ENCODE data around the gene PCNX2. TPM values are rescaled to one million over a fixed set of nuclear protein-coding genes. Genes with fewer than 3 reads are reported as not detected.

Gene PCNX2
- total RNA-seq, 1 experiment from 2014 or later: 50.8 TPM

DNA sequence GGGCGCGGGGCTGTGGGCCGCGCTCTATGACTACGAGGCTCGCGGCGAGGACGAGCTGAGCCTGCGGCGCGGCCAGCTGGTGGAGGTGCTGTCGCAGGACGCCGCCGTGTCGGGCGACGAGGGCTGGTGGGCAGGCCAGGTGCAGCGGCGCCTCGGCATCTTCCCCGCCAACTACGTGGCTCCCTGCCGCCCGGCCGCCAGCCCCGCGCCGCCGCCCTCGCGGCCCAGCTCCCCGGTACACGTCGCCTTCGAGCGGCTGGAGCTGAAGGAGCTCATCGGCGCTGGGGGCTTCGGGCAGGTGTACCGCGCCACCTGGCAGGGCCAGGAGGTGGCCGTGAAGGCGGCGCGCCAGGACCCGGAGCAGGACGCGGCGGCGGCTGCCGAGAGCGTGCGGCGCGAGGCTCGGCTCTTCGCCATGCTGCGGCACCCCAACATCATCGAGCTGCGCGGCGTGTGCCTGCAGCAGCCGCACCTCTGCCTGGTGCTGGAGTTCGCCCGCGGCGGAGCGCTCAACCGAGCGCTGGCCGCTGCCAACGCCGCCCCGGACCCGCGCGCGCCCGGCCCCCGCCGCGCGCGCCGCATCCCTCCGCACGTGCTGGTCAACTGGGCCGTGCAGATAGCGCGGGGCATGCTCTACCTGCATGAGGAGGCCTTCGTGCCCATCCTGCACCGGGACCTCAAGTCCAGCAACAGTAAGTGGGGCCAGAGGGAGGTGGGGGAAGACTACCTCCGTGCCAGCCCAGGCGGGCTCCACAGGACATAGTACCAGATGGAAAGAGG, 32.8 kb upstream of the PCNX2 start (continued):
- no peak for TF ChIP-seq EMX1 (CRISPR knock-in tag; IDR thresholded peaks at IDR 0.05)
- peak; percentile 24; the same call in 1 of the 2 replicates for TF ChIP-seq ZNF263 (CRISPR knock-in tag; IDR thresholded peaks at IDR 0.05; ENCODE audit: low read depth)
- no peak for TF ChIP-seq ZNF396 (CRISPR knock-in tag; IDR thresholded peaks at IDR 0.05; ENCODE audit: borderline replicate concordance)
- TF ChIP-seq USF1 (CRISPR knock-in tag; IDR thresholded peaks at IDR 0.05): peak; percentile 52; the same call in 1 of the 2 replicates
- no peak for TF ChIP-seq SMAD4 (CRISPR knock-in tag; IDR thresholded peaks at IDR 0.05)
- no peak for TF ChIP-seq SOX15 (CRISPR knock-in tag; IDR thresholded peaks at IDR 0.05)
- TF ChIP-seq, protein P1, sequence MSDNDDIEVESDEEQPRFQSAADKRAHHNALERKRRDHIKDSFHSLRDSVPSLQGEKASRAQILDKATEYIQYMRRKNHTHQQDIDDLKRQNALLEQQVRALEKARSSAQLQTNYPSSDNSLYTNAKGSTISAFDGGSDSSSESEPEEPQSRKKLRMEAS (CRISPR knock-in tag; IDR thresholded peaks at IDR 0.05): peak; percentile 52; the same call in 1 of the 2 replicates
- TF ChIP-seq PRRX2 (CRISPR knock-in tag; IDR thresholded peaks at IDR 0.05): no peak
- no peak for TF ChIP-seq CREB1 (CRISPR knock-in tag; IDR thresholded peaks at IDR 0.05)
- TF ChIP-seq ZNF423 (CRISPR knock-in tag; IDR thresholded peaks at IDR 0.05): no peak
- peak; percentile 80; the same call in 1 of the 2 replicates for TF ChIP-seq NFE2L1 (CRISPR knock-in tag; IDR thresholded peaks at IDR 0.05)
- TF ChIP-seq ZNF317 (CRISPR knock-in tag; IDR thresholded peaks at IDR 0.05; ENCODE audit: borderline replicate concordance, low read depth): no peak
- no peak for TF ChIP-seq CDX4 (CRISPR knock-in tag; IDR thresholded peaks at IDR 0.05; ENCODE audit: borderline replicate concordance)
- TF ChIP-seq ESRRA (CRISPR knock-in tag; IDR thresholded peaks at IDR 0.05; ENCODE audit: borderline replicate concordance): peak; percentile 54; the same call in 1 of the 2 replicates
- no peak for TF ChIP-seq ZBTB43 (CRISPR knock-in tag; IDR thresholded peaks at IDR 0.05)
- peak; percentile 51; the same call in 1 of the 2 replicates for TF ChIP-seq MYBL2 (CRISPR knock-in tag; IDR thresholded peaks at IDR 0.05)
- TF ChIP-seq ATF6 (CRISPR knock-in tag; IDR thresholded peaks at IDR 0.05): no peak
- TF ChIP-seq SMAD3 (CRISPR knock-in tag; IDR thresholded peaks at IDR 0.05; ENCODE audit: borderline replicate concordance): peak; percentile 45; the same call in 1 of the 2 replicates
- TF ChIP-seq TEAD4 (CRISPR knock-in tag; IDR thresholded peaks at IDR 0.05): no peak; the same call in 1 of the 2 replicates
- no peak for TF ChIP-seq GRHL2 (CRISPR knock-in tag; IDR thresholded peaks at IDR 0.05; ENCODE audit: insufficient replicate concordance, severe bottlenecking)
- peak; percentile 74; the same call in 1 of the 2 replicates for TF ChIP-seq FOXP4 (CRISPR knock-in tag; IDR thresholded peaks at IDR 0.05)
- peak; percentile 7; the same call in 1 of the 2 replicates for TF ChIP-seq SP1 (CRISPR knock-in tag; conservative IDR thresholded peaks at IDR 0.05)
- TF ChIP-seq, protein P2, sequence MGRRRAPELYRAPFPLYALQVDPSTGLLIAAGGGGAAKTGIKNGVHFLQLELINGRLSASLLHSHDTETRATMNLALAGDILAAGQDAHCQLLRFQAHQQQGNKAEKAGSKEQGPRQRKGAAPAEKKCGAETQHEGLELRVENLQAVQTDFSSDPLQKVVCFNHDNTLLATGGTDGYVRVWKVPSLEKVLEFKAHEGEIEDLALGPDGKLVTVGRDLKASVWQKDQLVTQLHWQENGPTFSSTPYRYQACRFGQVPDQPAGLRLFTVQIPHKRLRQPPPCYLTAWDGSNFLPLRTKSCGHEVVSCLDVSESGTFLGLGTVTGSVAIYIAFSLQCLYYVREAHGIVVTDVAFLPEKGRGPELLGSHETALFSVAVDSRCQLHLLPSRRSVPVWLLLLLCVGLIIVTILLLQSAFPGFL (CRISPR knock-in tag; IDR thresholded peaks at IDR 0.05; ENCODE audit: borderline replicate concordance): no peak; the same call in 1 of the 2 replicates
- TF ChIP-seq TCF7 (CRISPR knock-in tag; IDR thresholded peaks at IDR 0.05; ENCODE audit: low read depth): peak; percentile 79; the same call in 1 of the 2 replicates
- no peak for TF ChIP-seq JAZF1 (CRISPR knock-in tag; IDR thresholded peaks at IDR 0.05)
- TF ChIP-seq JUN (CRISPR knock-in tag; IDR thresholded peaks at IDR 0.05): no peak
- TF ChIP-seq FOXK1 (CRISPR knock-in tag; IDR thresholded peaks at IDR 0.05): peak; percentile 74; the same call in 1 of the 2 replicates
- no peak for TF ChIP-seq ZNF121 (CRISPR knock-in tag; IDR thresholded peaks at IDR 0.05)

All from WTC11 (cell line).